Common myeloid progenitor, CD34-positive (primary cell): ENCODE measurements around the gene EMCN.
"Not testable (repeated sequence)": the region's sequence is repeated elsewhere in the genome, so short reads cannot be mapped to it uniquely, and the experiment has no call there.

Experiments used
- CTCF ChIA-PET: fragments of 350-600 bp; sonication (Branson Sonifier 250); formaldehyde crosslinking; loops from one replicate; lab custom pipeline; 2021; ENCODE audit warnings: antibody characterized with exemption; lab: Charles Lee
- POLR2A ChIA-PET: fragments of 350-600 bp; sonication (Branson Sonifier 250); formaldehyde crosslinking; loops from one replicate; lab custom pipeline; 2021; ENCODE audit warnings: antibody characterized with exemption; lab: Charles Lee
- DNase-seq, 3 donors: peaks; one replicate each; pipeline versions ENCODE4 v3.0.0 to v3.0.0-alpha.2; 2013
- H3K27ac ChIP-seq, 2 experiments: 1 replicate in 1 of 2; 2 replicates in 1 of 2; pipeline ENCODE4 v1.7.0; 2013; ENCODE audit warnings: inconsistent platforms in 2 of 2, low read length in 2 of 2, mild to moderate bottlenecking in 2 of 2, low read depth in 1 of 2, moderate library complexity in 1 of 2; ENCODE audit not compliant: severe bottlenecking in 2 of 2, insufficient read depth in 1 of 2, poor library complexity in 1 of 2
- H3K27me3 ChIP-seq, 5 experiments: replicated peaks in 2 of 5; 1 replicate in 3 of 5; 2 replicates in 2 of 5; pipeline versions ENCODE4 v1.6.1 to v1.7.0; 2013; ENCODE audit warnings: low read length in 4 of 5, mild to moderate bottlenecking in 2 of 5, moderate library complexity in 2 of 5, inconsistent platforms in 1 of 5; ENCODE audit not compliant: insufficient read depth in 5 of 5, control insufficient read depth in 4 of 5
- H3K36me3 ChIP-seq, 4 experiments: 1 replicate in 2 of 4; 2 replicates in 2 of 4; pipeline versions ENCODE4 v1.6.1 to v1.7.0; 2013; ENCODE audit warnings: low read length in 3 of 4, control low read depth in 1 of 4, mild to moderate bottlenecking in 1 of 4; ENCODE audit not compliant: control insufficient read depth in 4 of 4, insufficient read depth in 4 of 4
- H3K4me1 ChIP-seq, 4 experiments: 1 replicate in 3 of 4; 2 replicates in 1 of 4; pipeline versions ENCODE4 v1.6.1 to v1.7.1; 2013; ENCODE audit warnings: low read length in 3 of 4, mild to moderate bottlenecking in 3 of 4, control low read depth in 1 of 4, inconsistent platforms in 1 of 4, moderate library complexity in 1 of 4; ENCODE audit not compliant: control insufficient read depth in 4 of 4, insufficient read depth in 4 of 4; ENCODE audit errors: control extremely low read depth in 1 of 4
- H3K4me3 ChIP-seq, 7 experiments: 1 replicate in 4 of 7; 2 replicates in 3 of 7; pipeline versions ENCODE4 v1.5.1 to v1.7.0; 2013; ENCODE audit warnings: mild to moderate bottlenecking in 7 of 7, low read length in 6 of 7, moderate library complexity in 6 of 7, inconsistent platforms in 2 of 7, low read depth in 2 of 7, control low read depth in 1 of 7; ENCODE audit not compliant: insufficient read depth in 4 of 7, control insufficient read depth in 1 of 7; ENCODE audit errors: extremely low read depth in 1 of 7
- H3K9me3 ChIP-seq, 5 experiments: 1 replicate in 4 of 5; 2 replicates in 1 of 5; pipeline versions ENCODE4 v1.6.1 to v1.7.1; 2013; ENCODE audit warnings: low read length in 4 of 5, mild to moderate bottlenecking in 2 of 5, inconsistent platforms in 1 of 5, low read depth in 1 of 5, moderate library complexity in 1 of 5; ENCODE audit not compliant: control insufficient read depth in 4 of 5, insufficient read depth in 2 of 5; ENCODE audit errors: control extremely low read depth in 1 of 5
- WGBS: methylation state at CpG from one replicate; pipeline ENCODE4 v1.1.5; 2013; ENCODE audit not compliant: insufficient coverage; 5-methylcytosine and 5-hydroxymethylcytosine counted together

The EMCN gene

GRCh38 chr4:100414016-100414790, 103.6 kb downstream of the EMCN start:
- no peaks in the 10 kb centered on the region for H3K9me3 ChIP-seq
- 83% methylated on average over 1 of the region's 3 CpGs for WGBS
- no peaks in the 10 kb centered on the region for H3K27me3 ChIP-seq
- ChIA-PET POLR2A (no interaction called here), CTCF (no interaction called here)
- H3K27ac ChIP-seq = no peak overlapping the region
- DNase-seq = no peak
- no peaks in the 10 kb centered on the region for H3K4me1 ChIP-seq
- peaks cover 0 to 3% (median 2%) of the 10 kb centered on the region in 4 experiments for H3K36me3 ChIP-seq
- no peak overlapping the region for H3K4me3 ChIP-seq

GRCh38 chr4:100391863-100392262, 126.0 kb downstream of the EMCN start:
- H3K36me3 ChIP-seq = no peaks in the 10 kb centered on the region
- ChIA-PET POLR2A (no interaction called here), CTCF (no interaction called here)
- no peaks in the 10 kb centered on the region for H3K4me1 ChIP-seq
- WGBS = no CpG with 5 or more reads among the region's 1 CpG
- no peak overlapping the region for H3K27ac ChIP-seq
- no peaks in the 10 kb centered on the region for H3K27me3 ChIP-seq
- no peak for DNase-seq
- H3K4me3 ChIP-seq = no peak overlapping the region
- H3K9me3 ChIP-seq = no peaks in the 10 kb centered on the region

- ChIA-PET POLR2A (no interaction called here), CTCF (no interaction called here)
- Histone ChIP-seq H3K9me3 (no peaks in the 10 kb centered on the region), H3K27ac (no peak overlapping the region), H3K4me3 (no peak overlapping the region), H3K4me1 (no peaks in the 10 kb centered on the region), H3K27me3 (no peaks in the 10 kb centered on the region), H3K36me3 (no peaks in the 10 kb centered on the region)
- DNase-seq = no peak
- 100% methylated on average over 1 of the region's 1 CpG for WGBS
These were observed 126.7 kb downstream of the EMCN start for GRCh38 chr4:100391086-100391485.

GRCh38 chr4:100386270-100386669, 131.6 kb downstream of the EMCN start:
- H3K36me3 ChIP-seq = no peaks in the 10 kb centered on the region
- H3K27ac ChIP-seq = no peak overlapping the region
- H3K4me3 ChIP-seq = no peak overlapping the region
- no peaks in the 10 kb centered on the region for H3K4me1 ChIP-seq
- no peaks in the 10 kb centered on the region for H3K27me3 ChIP-seq
- H3K9me3 ChIP-seq = no peaks in the 10 kb centered on the region
- ChIA-PET CTCF (no interaction called here), POLR2A (no interaction called here)
- no peak for DNase-seq
- 100% methylated on average over 1 of the region's 1 CpG for WGBS

- POLR2A ChIA-PET, CTCF ChIA-PET: not testable (repeated sequence)
- 80% methylated on average over 1 of the region's 1 CpG for WGBS
These were observed 137.4 kb downstream of the EMCN start for GRCh38 chr4:100380401-100380800.

GRCh38 chr4:100379583-100380105, 138.2 kb downstream of the EMCN start:
- no peaks in the 10 kb centered on the region for H3K9me3 ChIP-seq
- 100% methylated on average over 2 of the region's 5 CpGs for WGBS

More at GRCh38 chr4:100380401-100380800, 137.4 kb downstream of the EMCN start:
- not testable (repeated sequence) for H3K36me3 ChIP-seq, DNase-seq, H3K9me3 ChIP-seq, H3K27ac ChIP-seq, H3K27me3 ChIP-seq, H3K4me1 ChIP-seq, H3K4me3 ChIP-seq

GRCh38 chr4:100372432-100372831, 145.4 kb downstream of the EMCN start:
- Histone ChIP-seq H3K27ac (no peak overlapping the region), H3K27me3 (no peaks in the 10 kb centered on the region), H3K4me3 (no peak overlapping the region), H3K9me3 (no peaks in the 10 kb centered on the region), H3K36me3 (no peaks in the 10 kb centered on the region), H3K4me1 (no peaks in the 10 kb centered on the region)
- ChIA-PET POLR2A (no interaction called here), CTCF (interaction anchor here (0.6 to 1.2 kb wide), 3 partner anchors 12 to 370 kb away, joined by 3 to 5 read pairs (median 4); no protein-coding TSS in a partner anchor)
- 100% methylated on average over 2 of the region's 3 CpGs for WGBS
- DNase-seq = peak; percentile 2 to 22 (median 16)

More at GRCh38 chr4:100379583-100380105, 138.2 kb downstream of the EMCN start:
- ChIA-PET CTCF (interaction anchor here (1.1 kb wide), 1 partner anchor 8 kb away, joined by 3 read pairs; no protein-coding TSS in a partner anchor), POLR2A (interaction anchor here (0.6 kb wide), 1 partner anchor 15 kb away, joined by 7 read pairs; no protein-coding TSS in a partner anchor)
- DNase-seq = no peak
- Histone ChIP-seq H3K27ac (no peak overlapping the region), H3K36me3 (no peaks in the 10 kb centered on the region), H3K27me3 (no peaks in the 10 kb centered on the region), H3K4me3 (no peak overlapping the region), H3K4me1 (no peaks in the 10 kb centered on the region)
